Testis (tissue), 2 donors: ENCODE measurements around the gene CFAP43.

Experiments
- POLR2A ChIP-seq: fragments of 450-650 bp; IDR thresholded peaks from one replicate; pipeline ENCODE4 v1.6.1; 2017; ENCODE audit warnings: antibody characterized with exemption, mild to moderate bottlenecking, moderate library complexity
- TF ChIP-seq, protein P1 (sequence below), 3 experiments: fragments of 450-650 bp in 2 of 3; fragments of 200-600 bp in 1 of 3; sonication (generic) in 1 of 3; IDR thresholded peaks; one replicate each; pipeline ENCODE4 v1.5.1; 2016 to 2019; ENCODE audit warnings: antibody characterized with exemption in 3 of 3, mild to moderate bottlenecking in 2 of 3, moderate library complexity in 1 of 3

DNA sequence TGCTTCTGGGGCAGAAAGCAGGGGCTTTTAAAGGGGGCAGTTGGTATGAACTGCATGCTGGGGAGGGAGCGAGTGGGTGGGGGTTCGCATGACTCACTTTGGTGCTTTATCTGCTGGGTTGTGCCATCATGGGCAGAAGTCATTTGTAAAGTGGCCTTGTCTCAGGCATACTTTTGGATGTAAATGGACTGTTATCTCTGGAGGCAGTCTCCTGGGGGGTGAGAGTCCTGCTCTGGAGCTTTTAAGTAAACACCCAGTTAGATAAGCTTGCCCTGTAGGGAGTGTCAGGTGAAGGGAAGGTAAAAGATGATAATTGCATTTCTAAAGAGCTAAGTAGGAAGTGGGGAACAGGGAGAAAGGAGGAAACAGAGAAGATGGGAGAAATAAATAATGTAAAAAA, 20.9 kb upstream of the CFAP43 start:
- no peak for TF ChIP-seq POLR2A
- TF ChIP-seq, protein P1, sequence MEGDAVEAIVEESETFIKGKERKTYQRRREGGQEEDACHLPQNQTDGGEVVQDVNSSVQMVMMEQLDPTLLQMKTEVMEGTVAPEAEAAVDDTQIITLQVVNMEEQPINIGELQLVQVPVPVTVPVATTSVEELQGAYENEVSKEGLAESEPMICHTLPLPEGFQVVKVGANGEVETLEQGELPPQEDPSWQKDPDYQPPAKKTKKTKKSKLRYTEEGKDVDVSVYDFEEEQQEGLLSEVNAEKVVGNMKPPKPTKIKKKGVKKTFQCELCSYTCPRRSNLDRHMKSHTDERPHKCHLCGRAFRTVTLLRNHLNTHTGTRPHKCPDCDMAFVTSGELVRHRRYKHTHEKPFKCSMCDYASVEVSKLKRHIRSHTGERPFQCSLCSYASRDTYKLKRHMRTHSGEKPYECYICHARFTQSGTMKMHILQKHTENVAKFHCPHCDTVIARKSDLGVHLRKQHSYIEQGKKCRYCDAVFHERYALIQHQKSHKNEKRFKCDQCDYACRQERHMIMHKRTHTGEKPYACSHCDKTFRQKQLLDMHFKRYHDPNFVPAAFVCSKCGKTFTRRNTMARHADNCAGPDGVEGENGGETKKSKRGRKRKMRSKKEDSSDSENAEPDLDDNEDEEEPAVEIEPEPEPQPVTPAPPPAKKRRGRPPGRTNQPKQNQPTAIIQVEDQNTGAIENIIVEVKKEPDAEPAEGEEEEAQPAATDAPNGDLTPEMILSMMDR (IDR thresholded peaks at IDR 0.05) = no peak
